Ramos (cell line): ENCODE data around the gene TWF1.
"Not testable (repeated sequence)": the region's sequence is repeated elsewhere in the genome, so short reads cannot be mapped to it uniquely, and the experiment has no call there.

Experiments used
- in situ Hi-C: fragments of 300-500 bp; cut with MboI; formaldehyde crosslinking; loops from one replicate; pipeline ENCODE4 v1.14.3; 2022; ENCODE audit warnings: low sequenced_read_pairs; ENCODE audit not compliant: unreplicated experiment

Gene TWF1

DNA sequence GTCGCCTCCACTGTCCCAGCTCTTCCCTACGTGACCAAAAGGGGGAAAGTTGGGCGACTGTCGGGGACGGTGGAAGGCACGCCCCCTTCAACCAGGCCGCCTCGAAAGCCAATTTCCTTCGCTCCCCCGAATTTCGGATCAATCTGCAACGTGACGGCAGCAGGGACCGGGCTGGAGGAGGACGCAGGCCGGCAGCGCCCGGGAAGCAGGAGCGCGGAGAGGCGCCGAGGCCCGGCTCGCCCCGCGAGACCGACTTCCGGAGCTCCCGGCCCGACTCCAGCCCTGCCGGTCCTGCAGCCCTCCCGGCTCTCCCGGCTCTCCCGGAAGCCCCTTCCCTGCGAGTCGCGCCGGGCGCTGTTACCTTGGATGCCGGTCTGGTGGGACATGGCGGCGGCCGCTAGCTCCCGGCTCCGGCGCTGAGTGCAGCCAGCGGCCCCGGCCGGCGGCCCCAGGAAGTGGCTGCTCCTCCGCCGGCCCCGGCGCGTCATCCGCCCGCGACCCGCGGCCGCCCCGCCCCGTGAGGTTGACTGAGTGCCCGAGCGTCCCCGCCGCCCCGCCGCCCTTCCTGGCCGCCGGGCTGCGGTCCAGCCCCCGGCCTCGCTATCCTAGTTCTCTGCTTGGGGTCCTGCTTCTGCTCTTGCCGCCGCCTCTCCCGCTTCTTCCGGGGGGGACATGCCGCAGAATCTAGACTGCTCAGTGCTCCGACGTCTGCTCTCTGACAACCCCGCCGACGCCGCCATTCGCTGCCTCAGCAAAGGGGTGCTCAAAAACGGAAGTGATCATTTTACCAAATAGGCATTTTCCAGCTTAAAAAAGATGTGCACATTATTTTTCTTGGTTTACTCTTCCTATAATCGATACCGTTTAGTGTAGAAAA, at the start of gene TWF1:
Gene TWF1, minus strand, starts transcription at position 458 of the 877 bp plus-strand sequence. Its CDS starts 72 bp downstream, at position 386.
- in situ Hi-C loops: no loop called here

DNA sequence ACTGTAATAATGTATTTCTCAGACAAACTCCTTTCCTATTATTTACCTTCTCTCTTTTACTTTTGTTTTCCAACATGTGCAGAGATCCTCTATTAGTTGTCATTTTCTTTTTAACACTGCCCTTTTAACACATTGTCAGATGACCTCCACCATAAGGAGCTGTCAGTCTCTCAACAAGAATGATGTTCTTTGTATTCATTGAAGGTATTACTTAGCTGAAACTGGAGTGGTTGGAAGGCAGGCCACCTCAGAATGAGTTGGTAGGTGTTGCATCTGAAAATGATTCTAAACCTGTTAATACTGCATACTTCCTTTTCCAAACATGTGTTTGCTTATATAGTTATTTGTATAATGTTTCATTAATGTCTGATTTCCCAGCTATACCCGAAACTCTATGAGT, 46.6 kb upstream of the TWF1 start:
- in situ Hi-C loops: no loop called here

DNA sequence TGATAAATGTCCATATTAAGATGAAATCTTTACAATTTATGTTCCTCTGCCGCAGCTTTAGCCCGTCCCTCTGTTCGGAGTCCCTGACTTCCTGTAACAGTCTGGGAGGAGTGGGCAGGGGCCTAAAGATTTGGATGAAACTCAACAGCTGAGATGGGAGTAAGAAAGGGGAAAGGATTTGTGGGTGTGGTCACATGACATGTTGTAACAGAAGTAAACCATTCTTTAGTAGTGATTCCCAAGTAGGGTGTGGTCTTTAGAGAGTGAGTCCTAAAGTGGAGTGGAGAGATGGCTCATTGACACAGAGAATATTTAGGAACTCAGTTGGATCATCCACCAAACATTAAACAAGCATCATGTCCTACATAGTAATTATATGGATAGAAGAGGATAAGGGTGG, 42.7 kb upstream of the TWF1 start:
- in situ Hi-C loops: no loop called here

DNA sequence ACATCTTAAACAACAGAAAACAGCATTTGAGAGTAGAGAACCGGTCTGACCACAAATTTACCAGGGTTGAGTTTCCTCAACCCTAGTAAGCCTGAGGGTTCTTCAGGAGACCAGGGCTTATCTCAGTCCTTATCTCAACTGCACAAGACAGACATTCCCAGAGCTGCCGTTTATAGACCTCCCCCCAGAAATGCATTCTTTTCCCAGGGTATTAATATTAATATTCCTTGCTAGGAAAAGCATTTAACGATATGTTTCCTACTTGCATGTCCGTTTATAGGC, 42.0 kb upstream of the TWF1 start:
- in situ Hi-C loops: no loop called here

DNA sequence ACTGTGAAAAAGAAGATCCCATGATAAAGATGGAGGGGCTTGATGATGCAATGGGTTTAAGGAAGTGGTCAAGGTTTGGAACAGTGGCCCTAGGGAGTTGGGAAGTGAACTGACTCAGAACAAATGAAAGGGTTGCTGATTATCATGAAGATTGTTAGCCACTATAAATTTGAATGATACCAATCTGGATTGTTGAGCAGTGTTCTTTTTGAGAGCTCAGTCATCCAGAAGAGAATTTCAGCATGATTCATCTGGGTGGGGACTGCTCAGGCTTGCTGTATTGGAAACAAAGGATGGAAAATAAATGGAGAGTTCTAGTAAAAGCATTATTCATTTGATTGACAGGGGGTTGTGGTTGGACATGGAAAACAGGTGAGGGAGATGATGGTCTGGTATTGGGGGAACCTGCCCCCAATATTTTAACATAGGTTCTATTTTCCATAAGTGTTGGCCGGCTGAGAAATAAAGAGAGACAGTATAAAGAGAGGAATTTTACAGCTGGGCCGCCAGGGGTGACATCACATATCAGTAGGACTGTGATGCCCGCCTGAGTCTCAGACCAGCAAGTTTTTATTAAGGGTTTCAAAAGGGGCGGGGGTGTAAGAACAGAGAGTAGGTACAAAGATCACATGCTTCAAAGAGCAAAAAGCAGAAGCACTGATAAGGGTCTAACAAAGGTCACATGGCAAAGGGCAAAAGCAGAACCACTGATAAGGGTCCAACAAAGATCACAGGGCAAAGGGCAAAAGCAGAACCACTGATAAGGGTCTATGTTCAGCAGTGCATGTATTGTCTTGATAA, 41.5 kb upstream of the TWF1 start:
- in situ Hi-C loops: not testable (repeated sequence)

DNA sequence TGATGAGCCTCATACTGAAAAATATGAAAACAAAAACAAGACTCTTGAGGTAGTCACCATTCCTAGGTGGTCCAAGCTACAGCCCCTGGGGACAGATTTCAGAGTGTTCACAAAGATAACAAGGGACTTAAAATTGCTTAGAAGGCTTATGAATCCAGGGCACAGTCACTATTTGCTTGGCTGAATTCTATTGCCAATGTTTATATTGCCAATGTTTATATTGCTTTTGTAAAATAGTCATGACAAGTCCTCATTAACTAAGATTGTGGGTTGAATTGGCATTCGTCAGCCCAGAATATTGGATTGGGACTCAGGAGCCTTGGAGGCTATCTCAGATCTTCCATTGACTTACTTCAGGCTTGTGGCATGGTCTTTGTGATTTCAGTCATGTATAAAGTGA, 36.1 kb upstream of the TWF1 start:
- in situ Hi-C loops: no loop called here

DNA sequence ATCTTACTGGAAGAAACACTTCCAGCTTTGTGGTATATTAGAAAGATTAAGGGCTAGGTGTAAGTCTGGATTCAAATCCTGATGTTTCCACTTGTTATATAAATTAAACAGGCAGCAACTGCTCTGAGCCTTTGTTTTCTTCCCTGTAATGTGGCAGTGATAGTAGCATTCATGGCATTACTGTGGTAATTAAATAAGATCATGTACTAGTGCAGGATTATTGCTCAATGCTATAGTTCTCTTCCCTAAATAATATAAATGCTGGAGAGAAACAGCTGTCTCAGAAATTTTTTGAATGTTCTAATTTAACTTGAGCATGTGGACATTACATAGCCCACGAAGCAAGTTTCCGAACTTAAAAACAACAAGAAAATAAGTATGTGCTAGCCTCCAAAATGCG, 35.1 kb upstream of the TWF1 start:
- in situ Hi-C loops: no loop called here

DNA sequence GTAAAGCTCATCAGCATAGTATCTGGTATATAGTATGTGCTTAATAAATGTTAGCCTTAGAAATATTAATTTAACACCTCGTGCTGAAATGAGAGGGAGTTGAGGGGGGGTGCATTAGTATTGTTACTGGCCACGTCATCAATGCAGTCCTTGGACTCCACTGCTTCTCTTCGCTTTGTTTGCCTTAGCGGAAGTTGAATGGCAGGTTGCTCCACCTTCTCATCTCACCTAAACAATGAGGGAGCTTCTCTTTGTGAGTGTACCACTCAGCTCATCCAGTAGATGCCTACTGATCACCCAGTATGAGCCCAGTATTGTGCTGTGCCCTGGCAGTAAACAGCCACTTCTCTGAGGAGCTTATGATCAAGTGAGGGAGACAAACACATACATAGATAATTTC, 34.2 kb upstream of the TWF1 start:
- in situ Hi-C loops: no loop called here

DNA sequence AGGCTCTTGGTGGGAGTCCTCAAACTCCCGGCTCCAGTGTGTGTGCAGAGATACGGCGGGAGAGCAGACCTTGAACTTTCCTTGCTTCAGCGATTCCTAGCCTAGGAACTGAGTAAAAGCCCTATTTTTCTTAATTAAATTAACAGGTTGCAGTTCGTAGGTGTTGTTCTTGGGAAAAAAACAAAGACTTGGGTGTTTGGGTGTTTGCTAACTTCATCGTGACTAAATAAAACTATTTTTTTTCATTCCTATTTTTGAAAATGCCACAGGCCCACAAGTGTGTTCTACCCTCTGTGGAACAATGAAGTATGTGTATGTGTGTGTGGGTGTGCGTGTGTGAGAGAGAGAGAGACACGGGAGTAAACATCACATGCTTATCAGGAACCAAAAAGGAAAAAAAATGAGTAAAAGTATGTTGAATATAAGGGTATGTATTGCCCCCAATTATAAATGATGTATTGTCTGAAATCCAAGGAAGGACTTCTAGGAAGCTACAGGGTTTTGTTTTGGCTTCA, 30.4 kb upstream of the TWF1 start:
- in situ Hi-C loops: no loop called here

DNA sequence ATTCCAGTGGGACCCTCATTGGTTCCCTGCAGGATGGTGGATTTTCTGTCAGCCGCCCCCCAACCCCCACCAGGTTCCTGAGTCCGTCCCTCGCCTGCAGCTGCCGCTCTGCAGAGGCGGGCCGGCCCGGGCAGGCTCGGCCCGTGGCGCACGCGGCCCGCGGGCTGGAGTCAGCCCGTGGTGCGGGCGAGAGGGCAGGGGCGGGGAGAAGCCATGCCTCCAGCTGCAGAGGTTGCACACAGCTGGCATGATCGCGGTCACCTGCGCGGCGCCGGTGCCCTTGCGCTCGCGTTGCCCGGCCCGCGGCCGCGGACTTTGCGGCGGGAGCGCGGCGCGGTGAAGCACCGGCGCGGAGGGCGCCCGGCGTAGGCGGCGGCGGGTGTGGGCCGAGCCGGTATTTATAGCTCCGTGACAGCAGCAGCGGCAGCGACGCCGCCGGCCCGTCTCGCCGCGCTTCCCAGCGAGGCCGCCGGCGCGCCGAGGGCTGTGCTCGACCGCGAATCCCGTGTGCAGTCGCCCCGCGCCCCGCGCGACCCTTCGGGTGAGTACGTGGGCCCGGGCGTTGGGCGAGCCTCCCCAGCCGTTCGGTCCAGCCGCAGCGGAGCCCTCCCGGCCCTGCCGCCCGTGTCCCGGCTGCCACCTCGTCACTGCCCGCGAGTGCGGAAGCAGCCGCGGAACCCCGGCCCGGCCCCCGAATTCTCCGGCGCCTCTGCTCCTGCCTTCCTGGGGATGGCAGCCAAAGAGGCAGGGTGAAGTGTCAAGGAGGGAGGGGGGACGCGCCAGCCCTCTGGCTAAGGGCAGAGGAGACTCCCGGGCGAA, 29.7 kb upstream of the TWF1 start, which contains the start of gene TMEM117:
Gene TMEM117, plus strand, starts transcription at position 426 of the 819 bp plus-strand sequence.
- in situ Hi-C loops: no loop called here

DNA sequence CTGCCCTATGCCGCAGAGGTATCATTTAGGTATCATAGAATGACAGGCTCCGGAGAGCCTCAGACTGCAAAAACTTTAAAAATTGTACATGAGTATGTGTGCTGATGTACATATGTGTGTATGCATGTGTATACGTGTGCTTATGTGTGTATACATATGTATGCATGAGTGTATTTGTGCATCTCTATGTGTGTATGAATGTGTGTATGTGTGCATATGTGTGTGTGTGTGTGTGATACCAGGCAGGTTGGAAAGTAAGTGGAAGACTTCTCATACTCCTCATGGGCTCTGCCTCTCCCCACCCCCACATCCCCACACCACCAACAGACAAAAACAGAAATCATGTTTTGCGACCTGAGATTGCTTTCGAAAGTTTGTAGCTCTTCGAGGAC, 29.1 kb upstream of the TWF1 start:
- in situ Hi-C loops: no loop called here

DNA sequence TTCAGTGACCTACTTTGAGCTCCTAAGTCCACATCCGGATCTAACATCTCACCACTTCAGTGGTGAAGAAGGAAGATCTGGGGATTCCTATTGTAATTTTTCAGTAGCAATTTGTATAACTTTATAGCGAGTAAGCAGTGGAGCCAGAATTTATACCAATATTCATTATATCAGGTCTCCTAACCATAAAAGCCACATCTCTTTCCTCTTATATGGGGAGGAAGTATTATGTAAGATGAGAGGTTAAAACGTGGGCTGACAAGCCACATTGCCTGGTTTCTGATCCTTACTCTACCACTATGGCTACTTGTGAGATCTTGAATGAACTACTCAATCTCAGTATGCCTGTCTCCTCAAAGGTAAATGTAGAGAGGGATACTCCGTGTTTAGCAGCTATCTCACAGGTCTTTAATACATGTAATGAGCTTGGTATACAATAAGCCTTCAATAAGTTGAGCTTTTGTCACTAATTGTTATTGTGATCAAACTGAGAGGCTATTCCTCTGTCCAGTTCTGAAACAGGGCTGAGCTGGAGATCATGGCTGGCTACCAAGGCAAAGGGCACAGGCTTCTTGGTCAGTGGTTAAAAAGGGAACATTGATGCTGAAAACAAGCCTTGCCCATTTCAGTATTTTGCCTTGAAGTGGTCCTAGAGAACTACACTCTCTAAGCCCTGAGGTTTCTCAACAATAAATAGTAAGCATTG, 26.5 kb upstream of the TWF1 start:
- in situ Hi-C loops: no loop called here

DNA sequence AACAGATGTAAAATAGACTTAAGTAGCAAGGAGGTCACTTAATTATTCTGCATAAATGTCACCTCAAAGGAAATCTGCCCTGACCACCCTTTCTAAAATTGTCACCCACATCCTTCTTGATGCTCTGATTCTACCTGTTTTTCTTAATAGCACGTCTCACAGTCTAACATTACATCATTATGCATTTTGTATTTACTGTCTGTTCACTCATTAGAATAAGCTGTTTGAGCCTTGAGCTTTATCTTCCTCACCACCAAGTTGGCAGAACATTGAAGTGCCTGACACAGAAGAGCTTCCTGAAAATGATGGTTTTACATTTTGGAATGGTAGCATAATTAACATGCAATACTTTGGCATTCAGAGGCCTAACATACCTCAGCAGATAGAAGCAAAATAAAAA, 21.0 kb upstream of the TWF1 start:
- in situ Hi-C loops: no loop called here

DNA sequence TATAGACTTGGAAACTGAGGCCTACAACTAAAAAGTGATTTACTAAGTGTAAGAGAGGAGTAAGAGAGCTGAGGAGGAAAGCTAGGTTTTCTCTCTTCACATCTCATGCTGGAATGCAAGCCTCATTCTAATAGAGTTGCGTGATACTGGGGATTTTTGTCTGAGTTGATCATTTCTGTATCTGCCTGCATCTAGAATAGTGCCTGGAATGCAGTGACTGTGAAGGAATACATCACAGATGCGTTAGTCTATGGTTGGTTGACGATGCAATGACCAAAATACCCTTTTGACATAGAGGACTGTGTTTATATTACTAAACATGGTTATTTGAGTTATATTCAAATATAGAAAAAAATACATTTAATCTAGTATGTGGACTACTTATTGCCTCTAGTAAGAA, 20.6 kb upstream of the TWF1 start:
- in situ Hi-C loops: no loop called here

DNA sequence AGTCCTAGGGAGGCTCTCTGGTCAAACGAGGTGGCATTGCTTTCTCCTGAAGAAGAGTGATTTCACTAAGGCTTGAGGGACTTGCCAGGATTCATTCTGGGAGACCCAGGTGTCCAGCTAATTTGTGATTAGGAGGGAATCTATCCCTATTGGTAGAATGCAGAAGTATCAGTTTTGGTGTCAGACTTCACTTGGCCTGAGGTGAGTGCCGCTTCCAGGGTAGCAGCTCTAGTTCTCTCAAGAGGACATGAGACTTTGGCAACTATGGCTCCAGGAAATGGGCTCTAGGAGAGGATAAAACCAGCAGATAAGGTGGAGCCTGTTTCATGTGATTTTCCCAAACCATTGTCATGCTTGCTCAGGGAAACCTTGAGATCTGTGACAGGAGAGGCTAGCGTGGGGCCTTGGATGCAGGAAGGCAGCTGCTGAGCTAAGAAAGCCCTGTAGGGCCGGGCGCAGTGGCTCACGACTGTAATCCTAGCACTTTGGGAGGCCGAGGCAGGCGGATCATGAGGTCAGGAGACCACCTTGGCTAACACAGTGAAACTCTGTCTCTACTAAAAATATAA, 18.2 kb upstream of the TWF1 start:
- in situ Hi-C loops: no loop called here

DNA sequence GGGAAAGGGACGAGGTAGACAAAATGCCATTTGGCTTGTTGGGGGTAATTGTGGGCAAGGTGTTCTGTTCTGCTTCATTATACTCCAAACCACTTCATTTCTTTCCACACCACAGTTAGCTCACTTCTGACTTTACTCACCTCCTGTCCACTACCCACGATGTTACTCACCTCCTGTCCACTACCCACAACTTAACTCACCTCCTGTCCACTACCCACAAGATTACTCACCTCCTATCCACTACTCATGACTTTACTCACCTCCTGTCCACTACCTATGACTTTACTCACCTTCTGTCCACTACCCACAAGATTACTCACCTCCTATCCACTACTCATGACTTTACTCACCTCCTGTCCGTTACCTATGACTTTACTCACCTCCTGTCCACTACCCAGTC, 10.1 kb upstream of the TWF1 start:
- in situ Hi-C loops: no loop called here

DNA sequence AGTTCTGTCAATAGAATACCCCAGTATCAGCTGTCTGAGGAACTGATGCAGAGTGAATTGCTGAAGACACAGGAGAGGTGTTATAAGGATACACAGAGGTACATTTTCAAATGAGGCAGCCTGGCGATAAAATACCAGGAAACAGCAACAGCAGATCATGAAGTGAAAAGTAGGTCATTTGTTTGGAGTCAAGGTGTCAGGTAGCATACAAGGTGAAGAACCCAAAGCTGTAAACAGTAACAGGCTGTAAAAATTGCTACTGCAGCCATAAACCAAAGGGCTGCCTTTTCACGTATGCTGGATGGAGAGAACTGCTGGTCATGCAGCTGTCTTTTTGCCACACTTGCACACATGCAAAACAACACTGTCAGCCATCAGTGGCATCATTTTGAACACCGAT, 9.3 kb upstream of the TWF1 start:
- in situ Hi-C loops: no loop called here

DNA sequence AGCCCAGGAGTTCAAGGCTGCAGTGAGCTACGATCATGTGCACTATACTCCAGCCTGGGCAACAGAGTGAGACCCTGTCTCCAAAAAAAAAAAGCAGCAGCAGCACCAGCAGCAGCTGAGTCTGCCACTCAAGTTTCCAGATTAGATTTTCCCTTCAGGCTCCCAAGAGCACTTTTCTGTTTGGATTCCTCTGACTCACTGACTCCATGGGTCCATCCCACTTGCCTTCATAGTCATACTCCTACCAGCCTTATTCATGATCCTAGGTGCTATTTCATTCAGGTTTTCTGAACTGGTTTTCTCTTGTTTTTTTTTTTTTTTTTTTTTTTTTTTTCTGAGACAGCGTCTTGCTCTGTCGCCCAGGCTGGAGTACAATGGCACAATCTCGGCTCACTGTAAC, 6.8 kb upstream of the TWF1 start:
- in situ Hi-C loops: no loop called here

DNA sequence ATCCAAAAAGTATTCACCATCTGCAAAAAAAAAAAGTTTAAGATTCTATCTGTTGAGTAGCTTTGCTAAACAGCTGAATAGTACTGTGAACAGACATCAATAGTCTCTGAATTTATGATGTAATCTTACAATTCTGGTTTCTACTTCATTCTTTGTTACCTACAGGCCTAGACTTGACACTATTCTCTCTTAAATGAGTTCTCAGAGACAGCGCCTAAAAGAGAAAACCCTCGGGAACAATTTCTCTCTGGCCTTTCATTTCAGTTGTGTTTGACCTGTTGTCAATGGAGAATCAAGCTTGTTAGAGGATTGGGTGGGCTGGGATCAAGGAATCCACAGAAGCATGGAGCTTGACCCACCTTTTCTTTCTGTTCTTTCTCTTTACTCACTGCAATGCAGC, 5.9 kb upstream of the TWF1 start:
- in situ Hi-C loops: no loop called here

DNA sequence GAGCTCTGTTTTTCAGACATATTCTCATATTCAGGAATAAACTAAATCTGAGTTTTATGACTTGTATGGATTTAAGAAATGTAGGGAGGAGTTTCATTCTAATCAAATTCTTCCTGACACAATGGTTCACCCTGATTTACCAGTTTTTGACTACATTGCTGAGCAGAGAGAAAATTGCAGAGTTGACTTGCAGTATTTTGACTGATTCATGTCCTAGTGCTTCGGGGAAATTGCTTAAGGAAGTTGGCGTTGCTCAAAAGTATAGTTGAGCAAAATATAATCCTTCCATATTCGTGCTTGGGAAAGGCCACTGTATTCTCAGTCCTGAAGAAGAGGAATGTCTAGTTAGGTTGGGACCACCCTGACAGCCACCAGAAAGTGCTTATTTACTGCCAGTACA, 1.3 kb upstream of the TWF1 start:
- in situ Hi-C loops: no loop called here
